ENCODE results near the gene PPP3R1. TPM values are rescaled to one million over a fixed set of nuclear protein-coding genes. Genes with fewer than 3 reads are reported as not detected.

The PPP3R1 gene
- total and polyA plus RNA-seq, 9 of the 15 experiments (the other 6 are each of a cell fraction or from before 2014, with no cell fraction given) = 3.7 to 70.0 (median 24.8) TPM

DNA sequence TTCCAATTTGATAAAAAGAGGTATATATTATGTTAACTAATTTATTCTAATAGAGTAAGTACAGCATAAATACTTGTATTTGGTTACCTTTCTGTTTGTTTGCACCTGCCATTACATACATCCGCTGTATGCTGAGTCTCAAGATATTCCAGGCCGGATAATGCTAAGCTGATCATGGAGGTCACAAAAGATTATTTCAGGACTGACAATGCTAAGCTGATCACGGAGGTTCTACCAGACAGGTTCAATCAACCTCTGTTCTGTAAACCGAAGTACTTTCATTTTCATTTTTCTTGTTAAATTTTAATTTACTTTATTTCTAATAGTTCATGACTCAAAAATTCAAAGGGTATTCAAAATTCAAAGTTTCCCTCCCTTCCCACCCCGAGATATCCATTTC lies 63.5 kb downstream of the PPP3R1 start (continued):
- TF ChIP-seq, protein P1, sequence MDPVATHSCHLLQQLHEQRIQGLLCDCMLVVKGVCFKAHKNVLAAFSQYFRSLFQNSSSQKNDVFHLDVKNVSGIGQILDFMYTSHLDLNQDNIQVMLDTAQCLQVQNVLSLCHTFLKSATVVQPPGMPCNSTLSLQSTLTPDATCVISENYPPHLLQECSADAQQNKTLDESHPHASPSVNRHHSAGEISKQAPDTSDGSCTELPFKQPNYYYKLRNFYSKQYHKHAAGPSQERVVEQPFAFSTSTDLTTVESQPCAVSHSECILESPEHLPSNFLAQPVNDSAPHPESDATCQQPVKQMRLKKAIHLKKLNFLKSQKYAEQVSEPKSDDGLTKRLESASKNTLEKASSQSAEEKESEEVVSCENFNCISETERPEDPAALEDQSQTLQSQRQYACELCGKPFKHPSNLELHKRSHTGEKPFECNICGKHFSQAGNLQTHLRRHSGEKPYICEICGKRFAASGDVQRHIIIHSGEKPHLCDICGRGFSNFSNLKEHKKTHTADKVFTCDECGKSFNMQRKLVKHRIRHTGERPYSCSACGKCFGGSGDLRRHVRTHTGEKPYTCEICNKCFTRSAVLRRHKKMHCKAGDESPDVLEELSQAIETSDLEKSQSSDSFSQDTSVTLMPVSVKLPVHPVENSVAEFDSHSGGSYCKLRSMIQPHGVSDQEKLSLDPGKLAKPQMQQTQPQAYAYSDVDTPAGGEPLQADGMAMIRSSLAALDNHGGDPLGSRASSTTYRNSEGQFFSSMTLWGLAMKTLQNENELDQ (CRISPR knock-in tag; IDR thresholded peaks at IDR 0.05; ENCODE audit: borderline replicate concordance) = no peak

DNA sequence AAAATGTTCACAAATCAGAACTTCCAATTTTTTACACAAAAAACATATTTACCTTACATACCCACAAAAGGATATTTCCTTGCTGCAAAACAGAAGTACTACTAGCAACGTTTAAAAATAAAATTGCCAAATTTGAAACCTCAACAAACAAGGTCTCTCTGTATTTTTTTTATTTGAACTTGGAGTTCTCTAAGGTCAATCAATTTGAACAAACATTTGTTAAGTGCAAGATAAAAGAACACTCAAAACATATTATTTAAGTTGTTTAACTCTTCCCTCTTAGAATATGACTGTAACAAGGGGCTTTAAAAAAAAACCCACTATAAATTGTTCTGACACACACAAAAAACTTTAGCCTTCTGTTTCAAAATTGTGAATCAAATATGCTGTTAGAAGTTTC lies 65.0 kb downstream of the PPP3R1 start:
- no peak overlapping the region for H3K27ac ChIP-seq (ENCODE audit: extremely low read depth, low read depth, low read length)
- no peak overlapping the region for H3K9ac ChIP-seq (ENCODE audit: insufficient read depth in 1 of 2, low read depth in 2 of 2, low read length in 2 of 2)
- H3K9me3 ChIP-seq (replicated peaks; ENCODE audit: control insufficient read depth, insufficient read depth, low read depth, low read length) = no peaks in the 10 kb centered on the region
- 15% methylated on average over 1 of the region's 1 CpG for WGBS (ENCODE audit: insufficient coverage, low coverage, missing lambda C conversion rate)
- no peaks in the 10 kb centered on the region for H3K9me1 ChIP-seq (ENCODE audit: control insufficient read depth, insufficient read depth, low read length)
- POLR2A ChIA-PET = no interaction called here
- DNase-seq (ENCODE audit: extremely low read depth in 1 of 4, low spot score in 3 of 4) = no peak
- intact Hi-C loops (cut with micrococcal nuclease) = loop anchor here (10.0 kb wide), 1 partner anchor 57 kb away; no protein-coding TSS in a partner anchor
- H2AFZ ChIP-seq (ENCODE audit: low read depth, low read length) = no peak overlapping the region
- peaks cover 43% of the 10 kb centered on the region for H3K36me3 ChIP-seq (ENCODE audit: control insufficient read depth, insufficient read depth, low read length)
- H3K4me3 ChIP-seq = no peak overlapping the region
- no peaks in the 10 kb centered on the region for H4K20me1 ChIP-seq (replicated peaks; ENCODE audit: control insufficient read depth, insufficient read depth, low read length)
- H3K4me1 ChIP-seq (replicated peaks in 1 of 2; ENCODE audit: control insufficient read depth in 2 of 2, insufficient read depth in 2 of 2, low read length in 2 of 2) = no peaks in the 10 kb centered on the region; a peak in 1 of 5 replicates
- CTCF ChIA-PET (ENCODE audit: low intra/inter-chr PET ratio) = interaction anchor here (1.1 kb wide), 1 partner anchor 105 kb away, joined by 3 read pairs; no protein-coding TSS in a partner anchor
- no peak for ATAC-seq
- peaks cover 76% of the 10 kb centered on the region for H3K79me2 ChIP-seq (ENCODE audit: control insufficient read depth, insufficient read depth, low read length)
- TF ChIP-seq, protein P2, sequence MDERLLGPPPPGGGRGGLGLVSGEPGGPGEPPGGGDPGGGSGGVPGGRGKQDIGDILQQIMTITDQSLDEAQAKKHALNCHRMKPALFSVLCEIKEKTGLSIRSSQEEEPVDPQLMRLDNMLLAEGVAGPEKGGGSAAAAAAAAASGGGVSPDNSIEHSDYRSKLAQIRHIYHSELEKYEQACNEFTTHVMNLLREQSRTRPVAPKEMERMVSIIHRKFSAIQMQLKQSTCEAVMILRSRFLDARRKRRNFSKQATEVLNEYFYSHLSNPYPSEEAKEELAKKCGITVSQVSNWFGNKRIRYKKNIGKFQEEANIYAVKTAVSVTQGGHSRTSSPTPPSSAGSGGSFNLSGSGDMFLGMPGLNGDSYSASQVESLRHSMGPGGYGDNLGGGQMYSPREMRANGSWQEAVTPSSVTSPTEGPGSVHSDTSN (CRISPR knock-in tag; IDR thresholded peaks at IDR 0.05; ENCODE audit: low read depth) = no peak
- TF ChIP-seq, protein P2 (tag; conservative IDR thresholded peaks at IDR 0.05; ENCODE audit: low read depth) = no peak
- BruUV-seq (replicated peaks) = no TSS peak
- in situ Hi-C loops (cut with MboI) = no loop called here
- H3K4me2 ChIP-seq (ENCODE audit: insufficient read depth, low read length) = no peak overlapping the region
- no peak for FAIRE-seq
- H3K27me3 ChIP-seq (ENCODE audit: control insufficient read depth in 2 of 2, insufficient read depth in 2 of 2, low read length in 2 of 2) = no peaks in the 10 kb centered on the region

Data from K562 (cell line).